IPS-15b (cell line): Measurements from ENCODE around the gene ATP11A.
"Not testable (repeated sequence)": the region's sequence is repeated elsewhere in the genome, so short reads cannot be mapped to it uniquely, and the experiment has no call there.

Source experiments
- H3K27me3 ChIP-seq: one replicate; pipeline ENCODE4 v1.6.1; 2013; ENCODE audit warnings: low read length; ENCODE audit not compliant: control insufficient read depth, insufficient read depth
- H3K36me3 ChIP-seq: one replicate; pipeline ENCODE4 v1.6.1; 2013; ENCODE audit warnings: low read length; ENCODE audit not compliant: control insufficient read depth, insufficient read depth
- H3K4me1 ChIP-seq: one replicate; pipeline ENCODE4 v1.6.1; 2013; ENCODE audit warnings: mild to moderate bottlenecking, low read length; ENCODE audit not compliant: control insufficient read depth, insufficient read depth
- H3K4me3 ChIP-seq: one replicate; pipeline ENCODE4 v1.5.1; 2013; ENCODE audit warnings: low read depth, low read length
- H3K9ac ChIP-seq: one replicate; pipeline ENCODE4 v1.6.1; 2013; ENCODE audit warnings: low read depth, mild to moderate bottlenecking, low read length
- H3K9me3 ChIP-seq: one replicate; pipeline ENCODE4 v1.6.1; 2013; ENCODE audit warnings: mild to moderate bottlenecking, low read length; ENCODE audit not compliant: control insufficient read depth, insufficient read depth

Gene ATP11A

GRCh38 chr13:112835344-112835743, 145.5 kb downstream of the ATP11A start:
- no peak overlapping the region for H3K4me3 ChIP-seq
- H3K27me3 ChIP-seq = no peaks in the 10 kb centered on the region
- H3K36me3 ChIP-seq = peaks cover 58% of the 10 kb centered on the region
- no peaks in the 10 kb centered on the region for H3K9me3 ChIP-seq
- no peaks in the 10 kb centered on the region for H3K4me1 ChIP-seq
- H3K9ac ChIP-seq = no peak overlapping the region

GRCh38 chr13:112835796-112836195, 146.0 kb downstream of the ATP11A start:
- Histone ChIP-seq H3K9me3 (no peaks in the 10 kb centered on the region), H3K4me1 (no peaks in the 10 kb centered on the region), H3K4me3 (no peak overlapping the region), H3K36me3 (peaks cover 61% of the 10 kb centered on the region), H3K27me3 (no peaks in the 10 kb centered on the region), H3K9ac (no peak overlapping the region)

GRCh38 chr13:112836940-112837339, 147.1 kb downstream of the ATP11A start:
- H3K27me3 ChIP-seq = no peaks in the 10 kb centered on the region
- no peak overlapping the region for H3K4me3 ChIP-seq
- no peak overlapping the region for H3K9ac ChIP-seq
- no peaks in the 10 kb centered on the region for H3K4me1 ChIP-seq
- peaks cover 53% of the 10 kb centered on the region for H3K36me3 ChIP-seq
- H3K9me3 ChIP-seq = no peaks in the 10 kb centered on the region

GRCh38 chr13:112837371-112838037, 147.7 kb downstream of the ATP11A start:
- Histone ChIP-seq H3K9ac (no peak overlapping the region), H3K4me3 (no peak overlapping the region), H3K36me3 (peaks cover 51% of the 10 kb centered on the region), H3K4me1 (no peaks in the 10 kb centered on the region), H3K27me3 (no peaks in the 10 kb centered on the region), H3K9me3 (no peaks in the 10 kb centered on the region)

GRCh38 chr13:112838038-112838841, 148.4 kb downstream of the ATP11A start:
- Histone ChIP-seq H3K9me3 (no peaks in the 10 kb centered on the region), H3K27me3 (no peaks in the 10 kb centered on the region), H3K36me3 (peaks cover 52% of the 10 kb centered on the region), H3K4me3 (no peak overlapping the region), H3K4me1 (no peaks in the 10 kb centered on the region), H3K9ac (no peak overlapping the region)

GRCh38 chr13:112838842-112839117, 148.9 kb downstream of the ATP11A start:
- Histone ChIP-seq H3K9me3 (no peaks in the 10 kb centered on the region), H3K9ac (no peak overlapping the region), H3K27me3 (no peaks in the 10 kb centered on the region), H3K4me3 (no peak overlapping the region), H3K4me1 (no peaks in the 10 kb centered on the region), H3K36me3 (peaks cover 48% of the 10 kb centered on the region)

GRCh38 chr13:112839356-112840105, 149.7 kb downstream of the ATP11A start:
- no peaks in the 10 kb centered on the region for H3K4me1 ChIP-seq
- no peaks in the 10 kb centered on the region for H3K9me3 ChIP-seq
- no peak overlapping the region for H3K9ac ChIP-seq
- peaks cover 44% of the 10 kb centered on the region for H3K36me3 ChIP-seq
- H3K4me3 ChIP-seq = no peak overlapping the region
- H3K27me3 ChIP-seq = no peaks in the 10 kb centered on the region

- Histone ChIP-seq H3K27me3 (no peaks in the 10 kb centered on the region), H3K36me3 (peaks cover 33% of the 10 kb centered on the region), H3K4me3 (no peak overlapping the region), H3K9me3 (no peaks in the 10 kb centered on the region), H3K4me1 (no peaks in the 10 kb centered on the region), H3K9ac (no peak overlapping the region)
Measured at GRCh38 chr13:112840472-112841302, 150.8 kb downstream of the ATP11A start.

GRCh38 chr13:112841303-112842015, 151.6 kb downstream of the ATP11A start:
- peaks cover 30% of the 10 kb centered on the region for H3K36me3 ChIP-seq
- not testable (repeated sequence) for H3K4me3 ChIP-seq, H3K27me3 ChIP-seq, H3K9ac ChIP-seq, H3K4me1 ChIP-seq, H3K9me3 ChIP-seq

GRCh38 chr13:112842343-112842856, 152.6 kb downstream of the ATP11A start:
- no peaks in the 10 kb centered on the region for H3K9me3 ChIP-seq
- peaks cover 25% of the 10 kb centered on the region for H3K36me3 ChIP-seq
- H3K9ac ChIP-seq = no peak overlapping the region
- no peaks in the 10 kb centered on the region for H3K4me1 ChIP-seq
- H3K4me3 ChIP-seq = no peak overlapping the region
- H3K27me3 ChIP-seq = no peaks in the 10 kb centered on the region

GRCh38 chr13:112842931-112843391, 153.1 kb downstream of the ATP11A start:
- Histone ChIP-seq H3K9me3 (no peaks in the 10 kb centered on the region), H3K27me3 (no peaks in the 10 kb centered on the region), H3K4me1 (no peaks in the 10 kb centered on the region), H3K36me3 (peaks cover 25% of the 10 kb centered on the region), H3K9ac (no peak overlapping the region), H3K4me3 (no peak overlapping the region)
